GM18519 (cell line): ENCODE data around the gene OR1D5.
"Not testable (repeated sequence)": the region's sequence is repeated elsewhere in the genome, so short reads cannot be mapped to it uniquely, and the experiment has no call there.

Source experiments
- ATAC-seq: cut with Tn5 transposase; IDR thresholded peaks from one replicate; pipeline ENCODE4 v1.9.1; 2021; ENCODE audit warnings: mild to moderate bottlenecking, moderate library complexity; ENCODE audit not compliant: unreplicated experiment, low FRiP score

Gene OR1D5

GRCh38 chr17:3033248-3033640 is 30.2 kb downstream of the OR1D5 start:
- no peak for ATAC-seq

GRCh38 chr17:3032258-3033247 is 30.9 kb downstream of the OR1D5 start:
- no peak for ATAC-seq

- not testable (repeated sequence) for ATAC-seq
These were observed 32.4 kb downstream of the OR1D5 start for GRCh38 chr17:3030852-3031470.

GRCh38 chr17:3030096-3030495 is 33.3 kb downstream of the OR1D5 start:
- ATAC-seq, result no peak

- no peak for ATAC-seq
These were observed 34.0 kb downstream of the OR1D5 start for GRCh38 chr17:3029213-3029913.

GRCh38 chr17:3027786-3028532 is 35.4 kb downstream of the OR1D5 start:
- ATAC-seq, result no peak

GRCh38 chr17:3026856-3027751 is 36.3 kb downstream of the OR1D5 start:
- ATAC-seq, result no peak

GRCh38 chr17:3026125-3026855 is 37.1 kb downstream of the OR1D5 start:
- no peak for ATAC-seq

GRCh38 chr17:3025421-3026124 is 37.8 kb downstream of the OR1D5 start:
- no peak for ATAC-seq

GRCh38 chr17:3024346-3024745 is 39.1 kb downstream of the OR1D5 start:
- ATAC-seq, result no peak

- no peak for ATAC-seq
These were observed 41.2 kb downstream of the OR1D5 start for GRCh38 chr17:3022197-3022596.

GRCh38 chr17:3020381-3020780 is 43.0 kb downstream of the OR1D5 start:
- ATAC-seq, result no peak

- no peak for ATAC-seq
These were observed 43.6 kb downstream of the OR1D5 start for GRCh38 chr17:3019761-3020160.

- no peak for ATAC-seq
These were observed 45.5 kb downstream of the OR1D5 start for GRCh38 chr17:3017936-3018335.

- no peak for ATAC-seq
These were observed 47.5 kb downstream of the OR1D5 start for GRCh38 chr17:3015890-3016289.

- ATAC-seq, result no peak
These were observed 50.4 kb downstream of the OR1D5 start for GRCh38 chr17:3012926-3013581.
